GM12892 (cell line): ENCODE measurements around the gene LENEP.

Experiments
- POLR2A ChIP-seq: IDR thresholded peaks from 2 replicates; pipeline ENCODE4 v1.6.1; 2011; ENCODE audit warnings: low read depth, low read length, control low read depth
- POLR2AphosphoS5 ChIP-seq: IDR thresholded peaks from 2 replicates; pipeline ENCODE4 v1.6.1; 2011; ENCODE audit warnings: low read depth, low read length, control low read depth
- TAF1 ChIP-seq: IDR thresholded peaks from 2 replicates; pipeline ENCODE4 v1.6.1; 2011; ENCODE audit warnings: low read depth, mild to moderate bottlenecking, control low read depth, low read length, borderline replicate concordance

DNA sequence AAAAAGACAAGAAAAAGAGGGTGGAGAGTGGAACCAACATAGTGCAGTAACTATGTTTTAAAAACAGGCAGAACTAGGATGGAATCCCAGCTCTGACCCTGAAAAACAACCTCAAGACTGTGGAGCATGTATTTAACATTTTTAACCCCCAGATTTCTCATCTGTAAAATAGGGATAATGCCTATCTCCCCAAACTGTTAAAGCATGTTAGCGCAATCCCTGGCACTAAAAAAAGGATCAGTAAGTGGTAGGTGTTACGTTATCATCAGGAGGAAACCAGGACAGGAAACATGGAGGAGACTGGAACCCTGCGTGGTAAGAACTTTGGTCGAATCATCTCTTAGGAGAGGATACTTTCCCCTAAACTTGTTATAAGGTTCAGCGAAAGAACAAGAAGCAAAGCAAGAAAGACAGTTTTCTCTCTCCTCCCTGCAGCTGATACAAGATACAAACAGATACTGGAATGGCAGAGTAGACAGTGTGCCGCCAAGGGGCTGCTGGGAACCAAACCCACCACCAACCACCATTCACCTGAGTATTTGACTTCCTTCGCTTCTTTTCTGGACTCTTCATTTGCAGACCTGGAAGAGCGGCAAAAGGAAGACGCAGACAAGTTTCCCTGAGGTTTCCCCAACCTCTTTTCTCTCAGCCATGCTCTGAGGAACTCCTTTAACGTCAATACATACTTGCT is 32.8 kb upstream of the LENEP start:
- no peak for TF ChIP-seq POLR2A
- TF ChIP-seq TAF1: no peak
- TF ChIP-seq POLR2AphosphoS5: no peak
